GM23338 (cell line): ENCODE data around the gene IL17RB. TPM values are rescaled to one million over a fixed set of nuclear protein-coding genes. Genes with fewer than 3 reads are reported as not detected.

Experiments
- ATAC-seq: fragments of 200-7000 bp; cut with Tn5 transposase; 3 replicates; pipeline ENCODE4 v1.9.1; 2020
- DNase-seq: peaks from one replicate; pipeline ENCODE4 v3.0.0-alpha.2; 2015; ENCODE audit warnings: low spot score
- H2AFZ ChIP-seq: fragments of 200-600 bp; sonication (generic); 2 replicates; pipeline ENCODE4 v1.8.0; 2016; ENCODE audit warnings: antibody characterized with exemption, mild to moderate bottlenecking, moderate library complexity
- H3F3A ChIP-seq: fragments of 200-600 bp; sonication (generic); replicated peaks from 2 replicates; pipeline ENCODE4 v1.8.0; 2017; ENCODE audit warnings: antibody characterized with exemption, mixed run types, low read depth
- H3K27ac ChIP-seq: fragments of 200-600 bp; sonication (generic); 2 replicates; pipeline ENCODE4 v1.6.1; 2016; ENCODE audit warnings: low read depth
- H3K27me3 ChIP-seq: fragments of 200-600 bp; sonication (generic); 2 replicates; pipeline ENCODE4 v1.8.0; 2016; ENCODE audit warnings: mild to moderate bottlenecking, mixed run types, moderate library complexity; ENCODE audit not compliant: insufficient read depth
- H3K36me3 ChIP-seq: fragments of 200-600 bp; sonication (generic); 2 replicates; pipeline ENCODE4 v1.8.0; 2016; ENCODE audit warnings: mild to moderate bottlenecking; ENCODE audit not compliant: insufficient read depth
- H3K4me1 ChIP-seq: fragments of 200-600 bp; sonication (generic); 2 replicates; pipeline ENCODE4 v1.8.0; 2016; ENCODE audit warnings: mild to moderate bottlenecking, moderate library complexity; ENCODE audit not compliant: insufficient read depth
- H3K4me2 ChIP-seq: fragments of 200-600 bp; sonication (generic); 2 replicates; pipeline ENCODE4 v1.7.1; 2017; ENCODE audit warnings: mixed run types
- H3K4me3 ChIP-seq: fragments of 200-600 bp; sonication (generic); 2 replicates; pipeline ENCODE4 v1.6.1; 2016; ENCODE audit warnings: mixed run types
- H3K79me2 ChIP-seq: fragments of 200-600 bp; sonication (generic); replicated peaks from 2 replicates; pipeline ENCODE4 v1.8.0; 2017; ENCODE audit warnings: mild to moderate bottlenecking; ENCODE audit not compliant: insufficient read depth
- H3K9me2 ChIP-seq: fragments of 200-600 bp; sonication (generic); 2 replicates; pipeline ENCODE4 v1.8.0; 2017; ENCODE audit not compliant: insufficient read depth
- H4K20me1 ChIP-seq: fragments of 200-600 bp; sonication (generic); replicated peaks from 2 replicates; pipeline ENCODE4 v1.8.0; 2017; ENCODE audit warnings: mild to moderate bottlenecking; ENCODE audit not compliant: insufficient read depth
- H3K27ac Mint-ChIP-seq: 2 replicates; pipeline ENCODE4 v1.8.0; 2020; ENCODE audit warnings: inconsistent platforms, mild to moderate bottlenecking, moderate library complexity, mixed read lengths
- H3K27me3 Mint-ChIP-seq: 3 replicates; pipeline ENCODE4 v1.8.0; 2022; ENCODE audit warnings: low read depth, mild to moderate bottlenecking, moderate library complexity, mixed read lengths, inconsistent platforms; ENCODE audit not compliant: insufficient read depth, poor library complexity
- H3K36me3 Mint-ChIP-seq: 3 replicates; pipeline ENCODE4 v1.8.0; 2021; ENCODE audit warnings: low read depth, mild to moderate bottlenecking, inconsistent platforms, moderate library complexity, mixed read lengths
- H3K4me1 Mint-ChIP-seq: 3 replicates; pipeline ENCODE4 v1.8.0; 2020; ENCODE audit warnings: mild to moderate bottlenecking, inconsistent platforms, mixed read lengths
- H3K4me3 Mint-ChIP-seq: 3 replicates; pipeline ENCODE4 v1.8.0; 2021; ENCODE audit warnings: moderate library complexity, mild to moderate bottlenecking, inconsistent platforms, mixed read lengths
- H3K9me3 Mint-ChIP-seq: 3 replicates; pipeline ENCODE4 v1.8.0; 2020; ENCODE audit warnings: moderate library complexity, mild to moderate bottlenecking, inconsistent platforms, mixed read lengths
- EZH2 ChIP-seq: fragments of 200-600 bp; sonication (generic); IDR thresholded peaks from one replicate; pipeline ENCODE4 v1.8.0; 2017; ENCODE audit warnings: antibody characterized with exemption, mild to moderate bottlenecking, low read depth; ENCODE audit not compliant: unreplicated experiment
- EZH2phosphoT487 ChIP-seq: fragments of 200-600 bp; sonication (generic); IDR thresholded peaks from one replicate; pipeline ENCODE4 v1.8.1; 2018; ENCODE audit warnings: antibody characterized with exemption; ENCODE audit not compliant: unreplicated experiment
- POLR2AphosphoS5 ChIP-seq: IDR thresholded peaks from 2 replicates; pipeline ENCODE4 v1.6.1; 2016; ENCODE audit warnings: antibody characterized with exemption, low read depth
- STAT1 ChIP-seq: IDR thresholded peaks from one replicate; pipeline ENCODE4 v1.6.1; 2016; ENCODE audit warnings: antibody characterized with exemption; ENCODE audit not compliant: unreplicated experiment
- ZNF114 ChIP-seq: fragments of 250-450 bp; sonication (Bioruptor Pico); IDR thresholded peaks from 2 replicates; pipeline ENCODE4 v1.5.0; 2020; ENCODE audit warnings: mild to moderate bottlenecking, moderate library complexity
- ZNF462 ChIP-seq: fragments of 250-450 bp; sonication (Bioruptor Pico); IDR thresholded peaks from 2 replicates; pipeline ENCODE4 v1.5.0; 2020; ENCODE audit warnings: mild to moderate bottlenecking, moderate library complexity
- long read RNA-seq: library from polyadenylated mRNA; unstranded; transcript quantifications from one replicate; pipeline ENCODE4 v2.0.0, GENCODE V29; 2020; ENCODE audit not compliant: unreplicated experiment
- polyA plus RNA-seq: library from polyadenylated mRNA; unstranded; fragments of >200 nt; fragmentation: Nextera tagmentation; extraction: Ambion mirVana; gene quantifications from 2 replicates; pipeline ENCODE4 v1.2.1, GENCODE V29; 2016
- total RNA-seq: library from RNA; depleted of rRNA; stranded (reverse); fragments of >200 nt; shearing (Covaris generic); gene quantifications from 2 replicates; pipeline ENCODE4 v1.2.3, GENCODE V29; 2014; rRNA removed
- TF ChIP-seq, protein P1 (sequence below): IDR thresholded peaks from 2 replicates; pipeline ENCODE4 v1.6.1; 2016; ENCODE audit warnings: antibody characterized with exemption
- TF ChIP-seq, protein P2 (sequence below), 2 experiments: fragments of 200-600 bp in 1 of 2; sonication (generic) in 1 of 2; conservative IDR thresholded peaks; 2 replicates each; pipeline versions ENCODE4 v1.5.1 to v1.6.1; 2016 to 2017; ENCODE audit warnings: antibody characterized with exemption in 2 of 2, low read depth in 2 of 2, mild to moderate bottlenecking in 2 of 2, moderate library complexity in 1 of 2

The IL17RB gene
- 5.7 and 8.3 TPM in 2 replicates for total RNA-seq
- 6.4 and 6.9 TPM in 2 replicates for polyA plus RNA-seq
- long read RNA-seq, partial matches to known transcripts: 1 of 4 reads
- long read RNA-seq, other reads (novel, unspliced or antisense): 2 of 4 reads

DNA sequence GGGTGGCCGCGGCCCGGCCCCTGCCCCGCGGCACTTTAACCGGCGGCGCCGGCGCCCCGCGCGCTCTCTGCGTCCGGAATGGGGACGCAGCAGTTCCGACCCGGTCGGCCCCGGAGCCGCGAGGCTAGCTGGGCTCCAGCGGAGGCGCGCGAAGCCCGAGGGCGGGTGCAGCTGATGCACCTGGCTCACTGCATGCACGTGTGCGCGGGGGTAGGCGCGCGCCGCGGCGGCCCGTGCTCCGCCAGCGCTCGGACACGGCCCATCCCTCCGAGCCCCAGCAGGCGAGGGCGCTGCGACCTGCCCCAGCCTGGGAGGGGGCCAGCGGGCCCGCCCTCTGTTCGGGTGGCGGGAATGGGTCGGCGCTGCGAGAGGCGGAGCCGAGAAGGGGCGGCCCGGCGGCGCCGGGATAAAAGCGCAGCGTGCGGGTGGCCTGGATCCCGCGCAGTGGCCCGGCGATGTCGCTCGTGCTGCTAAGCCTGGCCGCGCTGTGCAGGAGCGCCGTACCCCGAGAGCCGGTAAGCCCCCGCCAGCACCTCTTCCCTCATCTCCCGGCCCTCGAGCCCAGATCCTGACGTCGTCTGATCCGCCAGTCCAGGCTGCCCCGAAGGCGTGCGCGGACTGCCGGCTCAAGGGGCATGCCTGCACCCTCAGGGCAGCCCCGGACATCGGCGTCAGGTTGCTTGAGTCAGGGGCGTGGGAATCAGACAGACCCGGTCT lies at the start of gene IL17RB, which contains the start of gene CHDH:
Gene IL17RB (plus strand): TSS at position 435 of the 717 bp plus-strand sequence. CDS start 21 bp downstream, at position 456.
Gene CHDH (minus strand): TSS at position 286 of the 717 bp plus-strand sequence. CDS start 22,411 bp downstream, outside the sequence.
- Histone ChIP-seq H3K27ac (0 out of 2 replicates have a peak within 1 kb of the TSS, but pooled peaks have one; percentile 69), H3K4me1 (peaks cover 15% of the 10 kb centered on the region), H3K4me3 (peak within 1 kb of the TSS; percentile 83), H3K4me2 (peak within 1 kb of the TSS; percentile 80), H3K9me2 (no peaks in the 10 kb centered on the region), H4K20me1 (no peaks in the 10 kb centered on the region), H3F3A (0 out of 2 replicates have a peak, but pooled peaks cover 5% of the 10 kb centered on the region), H3K27me3 (peaks cover 20% of the 10 kb centered on the region), H3K36me3 (no peaks in the 10 kb centered on the region), H2AFZ (peak within 1 kb of the TSS; percentile 94), H3K79me2 (peaks cover 7% of the 10 kb centered on the region; the same call in 1 of the 2 replicates)
- no peaks in the 10 kb centered on the region for H3K9me3 Mint-ChIP-seq
- ATAC-seq (peak; percentile 77), DNase-seq (peak; percentile 78)
- no peak for TF ChIP-seq STAT1
- no peak for TF ChIP-seq EZH2
- TF ChIP-seq ZNF462 (CRISPR knock-in tag): no peak
- TF ChIP-seq ZNF114 (CRISPR knock-in tag): no peak
- TF ChIP-seq POLR2AphosphoS5: 0 out of 2 replicates have a peak, but pooled peaks have one; percentile 45
- TF ChIP-seq, protein P1, sequence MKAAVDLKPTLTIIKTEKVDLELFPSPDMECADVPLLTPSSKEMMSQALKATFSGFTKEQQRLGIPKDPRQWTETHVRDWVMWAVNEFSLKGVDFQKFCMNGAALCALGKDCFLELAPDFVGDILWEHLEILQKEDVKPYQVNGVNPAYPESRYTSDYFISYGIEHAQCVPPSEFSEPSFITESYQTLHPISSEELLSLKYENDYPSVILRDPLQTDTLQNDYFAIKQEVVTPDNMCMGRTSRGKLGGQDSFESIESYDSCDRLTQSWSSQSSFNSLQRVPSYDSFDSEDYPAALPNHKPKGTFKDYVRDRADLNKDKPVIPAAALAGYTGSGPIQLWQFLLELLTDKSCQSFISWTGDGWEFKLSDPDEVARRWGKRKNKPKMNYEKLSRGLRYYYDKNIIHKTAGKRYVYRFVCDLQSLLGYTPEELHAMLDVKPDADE: no peak
- no peak for TF ChIP-seq EZH2phosphoT487
- TF ChIP-seq, protein P2, sequence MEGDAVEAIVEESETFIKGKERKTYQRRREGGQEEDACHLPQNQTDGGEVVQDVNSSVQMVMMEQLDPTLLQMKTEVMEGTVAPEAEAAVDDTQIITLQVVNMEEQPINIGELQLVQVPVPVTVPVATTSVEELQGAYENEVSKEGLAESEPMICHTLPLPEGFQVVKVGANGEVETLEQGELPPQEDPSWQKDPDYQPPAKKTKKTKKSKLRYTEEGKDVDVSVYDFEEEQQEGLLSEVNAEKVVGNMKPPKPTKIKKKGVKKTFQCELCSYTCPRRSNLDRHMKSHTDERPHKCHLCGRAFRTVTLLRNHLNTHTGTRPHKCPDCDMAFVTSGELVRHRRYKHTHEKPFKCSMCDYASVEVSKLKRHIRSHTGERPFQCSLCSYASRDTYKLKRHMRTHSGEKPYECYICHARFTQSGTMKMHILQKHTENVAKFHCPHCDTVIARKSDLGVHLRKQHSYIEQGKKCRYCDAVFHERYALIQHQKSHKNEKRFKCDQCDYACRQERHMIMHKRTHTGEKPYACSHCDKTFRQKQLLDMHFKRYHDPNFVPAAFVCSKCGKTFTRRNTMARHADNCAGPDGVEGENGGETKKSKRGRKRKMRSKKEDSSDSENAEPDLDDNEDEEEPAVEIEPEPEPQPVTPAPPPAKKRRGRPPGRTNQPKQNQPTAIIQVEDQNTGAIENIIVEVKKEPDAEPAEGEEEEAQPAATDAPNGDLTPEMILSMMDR (conservative IDR thresholded peaks at IDR 0.05; ENCODE audit: low read depth in 2 of 2): peak in 1 of 2 experiments; percentile 23; a peak in 2 of 4 replicates
- peak within 1 kb of the TSS; percentile 79 for H3K4me3 Mint-ChIP-seq
- H3K36me3 Mint-ChIP-seq: no peaks in the 10 kb centered on the region; the same call in 2 of the 3 replicates
- peak within 1 kb of the TSS; percentile 75; the same call in 1 of the 2 replicates for H3K27ac Mint-ChIP-seq
- peaks cover 31% of the 10 kb centered on the region for H3K4me1 Mint-ChIP-seq
- H3K27me3 Mint-ChIP-seq: peaks cover 23% of the 10 kb centered on the region
